ENCODE measurements around the gene CRYGN. TPM values are rescaled to one million over a fixed set of nuclear protein-coding genes. Genes with fewer than 3 reads are reported as not detected.

Gene CRYGN
- total RNA-seq, 4 donors from 2014 or later, result 0.19 TPM; not detected in 3

DNA sequence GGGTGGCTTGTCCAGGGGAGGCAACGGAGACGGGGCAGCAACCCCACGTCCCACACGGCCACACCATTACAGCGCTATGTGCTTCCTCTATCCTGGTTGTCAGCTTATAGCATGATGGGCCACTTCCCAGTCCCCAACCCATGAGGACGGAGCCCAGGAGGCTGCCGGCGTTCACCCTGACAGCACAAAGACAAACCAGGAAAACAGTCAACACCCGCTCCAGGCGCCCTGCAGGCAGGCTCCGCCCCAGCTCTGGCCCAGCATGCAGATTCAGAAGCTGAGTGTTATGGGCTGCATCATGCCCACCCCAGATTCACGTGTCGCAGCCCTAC lies 44.9 kb downstream of the CRYGN start:
- DNase-seq, result no peak
- Histone ChIP-seq H3K9me3 (no peaks in the 10 kb centered on the region), H3K4me3 (no peak overlapping the region), H3K27me3 (peaks cover 0 to 51% (median 0%) of the 10 kb centered on the region in 4 donors), H3K36me3 (no peaks in the 10 kb centered on the region), H3K27ac (no peak overlapping the region), H3K4me1 (no peaks in the 10 kb centered on the region)
- intact Hi-C loops (cut with DNase I), result no loop called here
- WGBS, 2 donors, result 30 to 52% methylated on average over 2 to 10 of the region's 13 CpGs
- TF ChIP-seq, protein P1, sequence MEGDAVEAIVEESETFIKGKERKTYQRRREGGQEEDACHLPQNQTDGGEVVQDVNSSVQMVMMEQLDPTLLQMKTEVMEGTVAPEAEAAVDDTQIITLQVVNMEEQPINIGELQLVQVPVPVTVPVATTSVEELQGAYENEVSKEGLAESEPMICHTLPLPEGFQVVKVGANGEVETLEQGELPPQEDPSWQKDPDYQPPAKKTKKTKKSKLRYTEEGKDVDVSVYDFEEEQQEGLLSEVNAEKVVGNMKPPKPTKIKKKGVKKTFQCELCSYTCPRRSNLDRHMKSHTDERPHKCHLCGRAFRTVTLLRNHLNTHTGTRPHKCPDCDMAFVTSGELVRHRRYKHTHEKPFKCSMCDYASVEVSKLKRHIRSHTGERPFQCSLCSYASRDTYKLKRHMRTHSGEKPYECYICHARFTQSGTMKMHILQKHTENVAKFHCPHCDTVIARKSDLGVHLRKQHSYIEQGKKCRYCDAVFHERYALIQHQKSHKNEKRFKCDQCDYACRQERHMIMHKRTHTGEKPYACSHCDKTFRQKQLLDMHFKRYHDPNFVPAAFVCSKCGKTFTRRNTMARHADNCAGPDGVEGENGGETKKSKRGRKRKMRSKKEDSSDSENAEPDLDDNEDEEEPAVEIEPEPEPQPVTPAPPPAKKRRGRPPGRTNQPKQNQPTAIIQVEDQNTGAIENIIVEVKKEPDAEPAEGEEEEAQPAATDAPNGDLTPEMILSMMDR (IDR thresholded peaks at IDR 0.05), result no peak
- TF ChIP-seq POLR2A (IDR thresholded peaks at IDR 0.05), result no peak

DNA sequence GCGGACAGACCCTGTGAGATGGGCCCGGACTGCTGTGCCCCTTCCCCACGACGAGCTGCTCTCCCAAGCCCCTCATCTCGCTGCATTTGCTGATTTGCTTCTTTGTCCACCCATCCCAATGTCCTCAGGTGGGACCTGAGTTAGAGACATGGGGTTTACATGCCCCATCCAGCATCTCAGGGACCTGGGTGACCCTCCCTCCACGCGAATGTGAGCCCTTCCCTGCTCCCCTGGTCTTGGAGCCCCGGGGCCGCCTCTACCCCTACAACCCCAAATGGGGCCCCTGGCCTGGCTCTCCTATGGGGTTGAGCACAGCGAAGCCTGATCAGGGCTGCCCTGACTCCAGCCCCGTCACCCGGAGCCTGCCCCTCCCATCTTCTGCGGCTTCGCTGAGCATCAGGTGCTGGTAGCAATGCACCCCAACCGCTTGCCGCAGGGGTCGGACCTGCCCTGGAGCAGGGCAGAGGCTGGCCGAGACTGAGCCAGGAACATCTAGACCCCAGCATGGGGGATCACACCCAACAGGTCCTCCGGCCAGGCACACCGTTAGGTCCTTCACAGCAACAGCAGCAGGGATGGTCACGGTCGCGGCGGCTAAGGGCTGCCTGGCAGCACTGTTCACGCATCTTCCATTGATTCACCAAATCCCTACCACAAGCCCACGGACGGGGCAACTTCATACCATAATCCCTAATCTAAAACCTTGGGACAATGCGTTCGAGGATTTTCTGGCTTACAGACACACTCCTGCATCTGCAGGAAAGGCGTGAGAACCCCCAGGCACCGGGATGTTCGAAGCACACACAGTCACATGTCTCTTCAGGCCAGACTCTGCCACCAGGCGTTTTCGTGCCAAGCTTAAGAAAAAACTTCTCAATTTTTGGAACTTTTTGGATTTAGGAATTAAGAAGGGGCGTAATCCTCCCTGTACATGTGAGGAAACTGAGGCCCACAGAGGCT lies 45.6 kb downstream of the CRYGN start:
- intact Hi-C loops (cut with DNase I), result no loop called here
- no peak for DNase-seq
- Histone ChIP-seq H3K9me3 (no peaks in the 10 kb centered on the region), H3K27ac (no peak overlapping the region), H3K4me1 (no peaks in the 10 kb centered on the region), H3K36me3 (no peaks in the 10 kb centered on the region), H3K4me3 (no peak overlapping the region), H3K27me3 (peaks cover 0 to 49% (median 0%) of the 10 kb centered on the region in 4 donors)
- TF ChIP-seq, protein P1 (IDR thresholded peaks at IDR 0.05), result no peak
- TF ChIP-seq POLR2A (IDR thresholded peaks at IDR 0.05), result no peak
- 67 to 84% methylated on average over 11 to 32 of the region's 35 CpGs for WGBS, 2 donors

DNA sequence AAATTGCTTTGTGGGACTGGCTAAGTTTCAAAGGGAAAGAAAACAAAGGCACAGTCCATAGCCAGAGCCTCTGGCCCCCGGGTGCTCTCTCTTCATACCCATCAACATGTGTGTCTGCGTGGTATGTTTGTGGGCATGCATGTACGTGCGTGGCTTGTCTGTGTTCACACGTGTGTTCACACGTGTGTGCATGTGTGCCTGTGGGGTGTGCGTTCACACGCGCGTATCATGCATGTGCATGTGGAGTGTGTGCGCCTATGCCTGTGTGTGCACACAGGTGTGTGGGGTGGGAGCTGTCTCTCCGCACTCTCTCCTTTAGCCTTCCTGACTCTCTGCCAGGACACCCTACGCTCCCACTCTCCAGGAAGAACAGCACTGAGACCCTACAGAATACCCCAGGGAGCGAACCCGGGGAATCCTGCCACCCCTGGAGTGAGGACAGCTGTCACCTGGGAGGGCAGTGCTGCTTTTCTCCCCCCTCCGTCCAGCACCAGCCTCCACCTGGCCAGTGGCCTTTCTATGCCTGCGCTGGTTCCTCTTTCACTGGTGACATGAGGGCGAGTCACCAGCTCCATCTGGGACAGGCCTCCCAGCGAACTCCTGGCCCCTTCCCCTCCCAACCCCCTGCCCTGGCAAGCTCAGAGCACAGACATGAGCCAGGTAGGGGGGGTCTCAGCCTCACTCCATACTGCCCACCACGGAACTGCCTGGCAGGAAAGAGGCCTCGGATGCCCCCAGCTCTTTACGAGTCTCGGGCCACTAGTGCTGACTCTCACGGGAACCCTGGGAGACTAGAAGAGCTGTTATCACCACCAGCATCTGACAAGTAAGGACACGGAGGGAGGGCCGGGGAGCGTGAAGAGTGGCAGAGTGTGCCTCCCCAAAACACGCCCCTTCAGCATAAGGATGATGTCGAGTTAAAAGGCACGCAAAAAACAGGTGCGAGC lies 46.6 kb downstream of the CRYGN start:
- DNase-seq, result no peak
- H3K27ac ChIP-seq, result no peak overlapping the region
- H3K4me3 ChIP-seq, result no peak overlapping the region
- WGBS, 2 donors, result 71 to 87% methylated on average over 9 to 22 of the region's 31 CpGs
- no peaks in the 10 kb centered on the region for H3K36me3 ChIP-seq
- intact Hi-C loops (cut with DNase I), result no loop called here
- TF ChIP-seq, protein P1 (IDR thresholded peaks at IDR 0.05), result no peak
- no peak for TF ChIP-seq POLR2A (IDR thresholded peaks at IDR 0.05)
- peaks cover 0 to 45% (median 0%) of the 10 kb centered on the region in 4 donors for H3K27me3 ChIP-seq
- H3K4me1 ChIP-seq, result no peaks in the 10 kb centered on the region
- no peaks in the 10 kb centered on the region for H3K9me3 ChIP-seq

DNA sequence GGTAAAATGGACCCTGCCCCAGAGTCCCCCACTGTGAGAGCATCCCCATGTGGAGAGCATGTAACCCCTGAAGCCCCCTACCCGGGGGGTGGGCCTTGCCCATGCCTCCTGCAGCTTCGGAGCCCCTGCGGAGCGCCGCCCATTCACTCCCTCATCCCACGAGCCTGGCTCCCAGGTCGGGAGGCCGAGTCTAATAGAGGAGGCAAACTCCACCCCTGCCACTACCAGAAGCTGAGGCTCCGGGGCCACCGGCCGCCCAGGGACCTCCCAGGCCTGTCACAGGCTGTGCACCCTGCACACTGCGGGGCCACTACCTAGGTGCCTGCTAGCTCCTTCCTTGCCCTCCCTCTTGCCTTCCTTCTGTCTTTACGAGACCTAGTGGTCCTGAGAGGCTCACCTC lies 47.5 kb downstream of the CRYGN start:
- intact Hi-C loops (cut with DNase I), result no loop called here
- peaks cover 0 to 45% (median 0%) of the 10 kb centered on the region in 4 donors for H3K27me3 ChIP-seq
- no peaks in the 10 kb centered on the region for H3K4me1 ChIP-seq
- H3K4me3 ChIP-seq, result no peak overlapping the region
- DNase-seq, result no peak
- H3K27ac ChIP-seq, result no peak overlapping the region
- TF ChIP-seq, protein P1 (IDR thresholded peaks at IDR 0.05), result no peak
- TF ChIP-seq POLR2A (IDR thresholded peaks at IDR 0.05), result no peak
- H3K36me3 ChIP-seq, result no peaks in the 10 kb centered on the region
- 83 to 100% methylated on average over 2 to 10 of the region's 13 CpGs for WGBS, 2 donors
- H3K9me3 ChIP-seq, result no peaks in the 10 kb centered on the region

Measured in esophagus squamous epithelium (tissue), 5 donors.